HT1080 (cell line): Measurements from ENCODE around the gene SHANK1. TPM values are rescaled to one million over a fixed set of nuclear protein-coding genes. Genes with fewer than 3 reads are reported as not detected.
"Not testable (repeated sequence)": the region's sequence is repeated elsewhere in the genome, so short reads cannot be mapped to it uniquely, and the experiment has no call there.

Experiments
- DNase-seq: peaks from one replicate; pipeline ENCODE4 v3.0.0-alpha.2; 2015; ENCODE audit warnings: low read depth
- total RNA-seq: library from RNA; depleted of rRNA; stranded (reverse); fragments of >200 nt; shearing (Covaris generic); gene quantifications from 2 replicates; pipeline ENCODE4 v1.2.3, GENCODE V29; 2014; rRNA removed

The SHANK1 gene
- total RNA-seq, 1 experiment from 2014 or later: 10.5 TPM

GRCh38 chr19:50636317-50637085, 83.1 kb downstream of the SHANK1 start:
- DNase-seq: no peak

DNA sequence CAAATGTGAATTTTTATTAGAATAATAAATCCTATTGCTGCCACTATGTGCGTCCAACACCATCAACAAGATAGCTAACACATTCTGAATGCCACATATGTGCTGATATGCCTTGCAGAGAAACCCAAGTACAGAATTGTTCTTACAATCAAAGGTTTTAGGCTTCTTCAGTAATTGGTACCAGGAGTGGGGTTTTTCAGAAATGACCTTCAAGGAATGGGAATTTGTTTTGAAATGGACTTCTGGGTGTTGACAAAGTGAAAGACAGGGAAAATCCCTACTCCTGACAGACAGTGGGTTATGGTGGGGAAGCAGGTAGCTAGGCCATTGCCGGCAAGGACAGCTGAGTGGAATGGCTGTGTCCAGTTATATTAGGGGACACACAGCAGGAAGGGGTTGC, 85.6 kb downstream of the SHANK1 start:
- DNase-seq: no peak

DNA sequence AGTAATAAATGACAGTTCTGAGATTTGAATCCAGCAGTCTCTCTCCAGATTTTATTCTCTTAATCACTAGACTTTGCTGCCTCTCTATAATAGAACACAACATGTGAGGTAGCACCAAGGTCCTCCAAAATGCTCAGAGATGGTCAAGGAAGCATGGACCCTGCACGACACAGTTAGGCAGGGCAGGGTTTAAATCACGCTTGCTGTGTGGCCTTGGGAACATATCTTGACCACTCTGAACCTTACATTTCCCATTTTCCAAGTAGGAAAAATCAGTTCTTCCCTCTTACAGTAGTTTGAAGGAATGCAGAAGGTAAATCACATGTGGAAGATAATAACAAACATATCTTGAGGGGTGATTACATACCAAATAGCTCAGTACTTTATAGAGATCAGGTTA, 86.2 kb downstream of the SHANK1 start:
- no peak for DNase-seq

GRCh38 chr19:50632151-50632835, 87.3 kb downstream of the SHANK1 start:
- no peak for DNase-seq

- no peak for DNase-seq
Observed at GRCh38 chr19:50629801-50630200, 89.8 kb downstream of the SHANK1 start.

GRCh38 chr19:50629194-50629593, 90.4 kb downstream of the SHANK1 start:
- no peak for DNase-seq

GRCh38 chr19:50628551-50628950, 91.1 kb downstream of the SHANK1 start:
- DNase-seq: no peak

- no peak for DNase-seq
Observed at GRCh38 chr19:50628146-50628545, 91.5 kb downstream of the SHANK1 start.

DNA sequence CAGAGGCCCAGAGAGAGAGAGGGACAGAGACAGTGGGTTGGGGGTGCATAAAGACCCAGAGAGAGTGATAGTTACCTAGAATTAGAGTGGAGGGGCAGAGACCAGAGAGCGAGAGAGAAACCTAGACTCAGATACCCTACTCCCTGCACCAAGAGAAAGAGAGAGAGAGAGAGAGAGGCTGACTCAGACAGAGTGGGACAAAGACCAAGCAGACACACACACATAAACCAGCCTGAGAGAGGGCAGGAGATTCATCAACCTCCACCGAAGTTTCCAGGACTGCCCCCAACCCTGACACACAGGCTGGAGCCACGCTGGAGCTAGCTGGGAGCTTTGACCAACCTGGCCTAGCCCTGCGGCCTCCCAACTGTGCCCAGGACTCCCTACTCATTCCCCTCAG, 92.8 kb downstream of the SHANK1 start:
- no peak for DNase-seq

GRCh38 chr19:50626011-50626410, 93.6 kb downstream of the SHANK1 start:
- DNase-seq: no peak

DNA sequence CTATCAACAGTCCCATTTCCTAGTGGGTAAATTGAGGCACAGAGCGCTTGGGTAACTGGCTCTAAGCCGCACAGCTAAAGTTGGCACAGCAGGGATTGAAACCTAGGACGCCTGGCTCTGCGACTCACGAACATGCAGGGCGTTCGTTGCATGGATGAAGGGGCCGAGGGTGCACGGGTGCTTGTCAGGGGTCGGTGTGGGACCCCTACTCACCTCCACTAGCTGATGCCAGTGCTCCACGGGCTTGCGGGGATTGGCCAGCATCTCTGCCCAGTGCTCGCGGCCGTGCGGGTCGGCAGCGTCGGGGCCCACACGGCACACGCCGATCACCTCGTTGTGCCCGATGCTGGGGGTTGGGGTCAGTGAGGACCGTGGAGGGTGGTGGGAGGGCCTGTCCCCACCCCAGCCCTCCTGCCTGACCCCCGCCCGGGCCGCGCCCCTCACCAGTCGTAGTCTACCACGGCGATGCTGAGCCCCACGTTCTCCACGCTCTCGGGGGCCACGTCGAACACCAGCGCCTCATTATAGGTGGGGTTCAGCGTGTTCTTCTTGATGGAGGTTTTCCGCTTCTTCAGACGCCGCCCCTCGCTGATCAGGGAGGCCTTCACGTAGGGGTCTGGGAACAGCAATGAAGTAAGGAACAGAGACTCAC, 94.5 kb downstream of the SHANK1 start:
- no peak for DNase-seq

- not testable (repeated sequence) for DNase-seq
Observed at GRCh38 chr19:50620394-50620906, 99.2 kb downstream of the SHANK1 start.

DNA sequence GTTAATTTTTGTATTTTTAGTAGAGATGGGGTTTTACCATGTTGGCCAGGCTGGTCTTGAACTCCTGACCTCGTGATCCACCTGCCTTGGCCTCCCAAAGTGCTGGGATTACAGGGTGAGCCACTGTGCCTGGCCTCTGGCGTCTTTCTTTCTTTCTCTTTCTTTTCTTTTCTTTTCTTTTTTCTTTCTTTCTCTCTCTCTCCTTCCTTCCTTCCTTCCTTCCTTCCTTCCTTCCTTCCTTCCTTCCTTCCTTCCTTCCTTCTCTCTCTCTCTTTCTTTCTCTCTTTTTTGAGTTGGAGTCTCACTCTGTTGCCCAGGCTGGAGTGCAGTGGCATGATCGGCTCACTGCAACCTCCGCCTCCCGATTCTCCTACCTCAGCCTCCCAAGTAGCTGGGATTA, 100.4 kb downstream of the SHANK1 start:
- not testable (repeated sequence) for DNase-seq

DNA sequence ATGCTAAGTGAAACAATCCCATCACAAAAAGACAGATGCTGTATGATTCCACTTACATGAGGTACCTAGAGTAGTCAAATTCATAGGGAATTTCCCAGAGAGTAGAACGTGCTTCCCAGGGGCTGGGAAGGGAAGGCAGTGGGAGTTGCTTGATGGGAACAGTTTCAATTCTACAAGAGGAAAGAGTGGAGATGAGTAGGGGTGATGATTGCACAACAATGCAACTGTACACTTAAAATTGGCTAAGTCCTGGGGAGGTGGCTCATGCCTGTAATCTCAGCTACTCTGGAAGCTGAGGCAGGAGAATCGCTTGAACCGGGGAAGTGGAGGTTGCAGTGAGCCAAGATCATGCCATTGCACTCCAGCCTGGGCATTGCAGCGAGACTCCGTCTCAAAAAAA, 101.2 kb downstream of the SHANK1 start:
- DNase-seq: not testable (repeated sequence)

GRCh38 chr19:50612504-50613404, 106.8 kb downstream of the SHANK1 start:
- not testable (repeated sequence) for DNase-seq

Other genes starting within 250 kb of the SHANK1 start
- 101 and 102 TPM in 2 replicates for gene EMC10, start 243.3 kb downstream of the SHANK1 start, total RNA-seq
- gene GARIN5A, start 243.0 kb downstream of the SHANK1 start, total RNA-seq: 0.17 and 0.37 TPM in 2 replicates
- gene JOSD2, start 208.6 kb downstream of the SHANK1 start, total RNA-seq: 41.2 and 47.4 TPM in 2 replicates
- gene ASPDH, start 205.9 kb downstream of the SHANK1 start, total RNA-seq: 0.31 TPM in 1 of 2 replicates, not detected in the other
- 0.03 and 0.08 TPM in 2 replicates for gene LRRC4B, start 151.4 kb downstream of the SHANK1 start, total RNA-seq
- gene SYT3, start 79.9 kb downstream of the SHANK1 start, total RNA-seq: 0.13 TPM in 1 of 2 replicates, not detected in the other
- 1.1 and 3.2 TPM in 2 replicates for gene C19orf81, start 70.4 kb downstream of the SHANK1 start, total RNA-seq
- gene CLEC11A, start 3.6 kb upstream of the SHANK1 start, total RNA-seq: 163 and 168 TPM in 2 replicates
- gene GPR32, start 50.7 kb upstream of the SHANK1 start, total RNA-seq: not detected in 2 replicates
- not detected in 2 replicates for gene ACP4, start 70.6 kb upstream of the SHANK1 start, total RNA-seq
- not detected in 2 replicates for gene KLK1, start 104.0 kb upstream of the SHANK1 start, total RNA-seq
- gene KLK15, start 113.8 kb upstream of the SHANK1 start, total RNA-seq: not detected in 2 replicates
- gene KLK3, start 135.1 kb upstream of the SHANK1 start, total RNA-seq: not detected in 2 replicates
- gene KLK2, start 153.6 kb upstream of the SHANK1 start, total RNA-seq: not detected in 2 replicates
- not detected in 2 replicates for gene KLK4, start 191.6 kb upstream of the SHANK1 start, total RNA-seq
- gene KLK5, start 233.2 kb upstream of the SHANK1 start, total RNA-seq: not detected in 2 replicates
- 0.20 TPM in 1 of 2 replicates, not detected in the other for gene KLK6, start 249.8 kb upstream of the SHANK1 start, total RNA-seq